ENCODE data around the gene NRAP. TPM values are rescaled to one million over a fixed set of nuclear protein-coding genes. Genes with fewer than 3 reads are reported as not detected.

NRAP gene
- total and polyA plus RNA-seq, 2 donors = 1.5 TPM; not detected in 1

- Histone ChIP-seq H3K27ac (ENCODE audit: low read depth) (no peak overlapping the region), H3K4me3 (ENCODE audit: low read depth, low read length) (no peak overlapping the region), H3K36me3 (ENCODE audit: insufficient read depth) (no peaks in the 10 kb centered on the region), H3K4me1 (ENCODE audit: insufficient read depth) (no peaks in the 10 kb centered on the region)
- DNase-seq (ENCODE audit: extremely low spot score) = no peak
- 93% methylated on average over 1 of the region's 1 CpG for WGBS
These were observed 119.4 kb downstream of the NRAP start for GRCh38 chr10:113544392-113544791.

DNA sequence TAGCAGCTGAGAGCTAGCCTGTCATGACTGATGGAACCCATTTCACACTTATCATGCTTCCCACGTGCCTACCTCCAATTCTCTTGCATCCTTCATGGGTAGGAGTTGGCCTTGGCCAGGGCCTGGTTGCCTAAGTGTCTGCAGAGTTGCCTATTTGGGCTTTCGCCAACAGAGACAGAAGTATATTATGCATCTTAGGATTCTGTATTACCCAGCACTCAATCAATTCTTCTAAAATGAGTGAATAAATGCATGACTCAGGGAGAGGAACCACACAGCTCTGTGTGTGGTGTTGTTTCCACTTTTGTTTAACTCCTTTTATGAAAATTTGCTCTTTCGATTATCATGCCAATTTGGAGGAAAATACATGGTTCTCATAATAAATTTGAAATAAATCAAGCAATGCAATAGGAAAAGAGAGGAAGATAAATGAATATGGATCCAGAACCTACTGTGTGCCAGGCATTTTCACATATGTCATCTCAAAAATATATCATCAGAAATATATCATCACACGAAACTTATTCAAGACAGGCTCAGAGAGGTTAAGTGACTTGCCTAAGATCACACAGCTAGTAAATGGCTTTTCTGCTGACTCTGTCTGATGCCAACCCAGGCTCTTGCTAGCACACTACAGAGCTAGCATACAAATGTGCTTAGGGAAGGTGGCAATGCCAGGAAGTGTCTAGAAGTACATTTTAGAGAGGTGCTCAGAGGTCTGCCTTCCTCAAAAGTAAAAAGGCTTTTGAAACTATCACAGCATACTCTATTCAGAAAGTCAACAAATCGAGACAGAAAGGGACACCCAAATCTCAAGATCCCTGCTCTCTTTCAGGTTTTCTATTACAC, 120.5 kb downstream of the NRAP start:
- no peak overlapping the region for H3K27ac ChIP-seq (ENCODE audit: low read depth)
- no peaks in the 10 kb centered on the region for H3K36me3 ChIP-seq (ENCODE audit: insufficient read depth)
- no peaks in the 10 kb centered on the region for H3K4me1 ChIP-seq (ENCODE audit: insufficient read depth)
- no peak for DNase-seq (ENCODE audit: extremely low spot score)
- H3K4me3 ChIP-seq (ENCODE audit: low read depth, low read length) = no peak overlapping the region
- WGBS = 84% methylated on average over 5 of the region's 5 CpGs

- H3K4me3 ChIP-seq (ENCODE audit: low read depth, low read length) = no peak overlapping the region
- WGBS = 68% methylated on average over 1 of the region's 1 CpG
These were observed 122.3 kb downstream of the NRAP start for GRCh38 chr10:113541549-113541927.

GRCh38 chr10:113540845-113541548, 122.8 kb downstream of the NRAP start:
- H3K4me1 ChIP-seq (ENCODE audit: insufficient read depth) = no peaks in the 10 kb centered on the region
- 93% methylated on average over 7 of the region's 7 CpGs for WGBS
- DNase-seq (ENCODE audit: extremely low spot score) = no peak

More at GRCh38 chr10:113541549-113541927, 122.3 kb downstream of the NRAP start:
- Histone ChIP-seq H3K27ac (ENCODE audit: low read depth) (no peak overlapping the region), H3K4me1 (ENCODE audit: insufficient read depth) (no peaks in the 10 kb centered on the region), H3K36me3 (ENCODE audit: insufficient read depth) (no peaks in the 10 kb centered on the region)
- no peak for DNase-seq (ENCODE audit: extremely low spot score)

DNA sequence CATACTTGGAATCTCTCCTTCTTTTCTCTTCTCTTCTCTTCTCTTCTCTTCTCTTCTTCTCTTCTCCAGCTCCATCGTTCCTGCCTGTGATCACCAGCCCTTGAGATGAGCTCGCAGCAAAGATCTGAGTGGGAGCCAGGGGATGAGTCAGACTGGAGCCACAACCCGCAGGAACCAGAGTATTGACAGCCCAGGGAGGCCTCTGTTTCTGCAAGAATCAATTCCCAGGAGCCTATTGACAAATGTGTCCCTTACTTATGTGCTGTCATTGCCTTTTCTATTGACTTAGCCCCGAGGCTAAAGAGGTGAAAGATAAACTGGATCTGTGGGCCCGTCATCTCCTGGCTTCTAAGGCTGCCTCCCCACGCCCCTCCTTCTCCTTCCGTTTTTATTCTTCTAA, 124.1 kb downstream of the NRAP start:
- H3K4me1 ChIP-seq (ENCODE audit: insufficient read depth) = no peaks in the 10 kb centered on the region
- DNase-seq (ENCODE audit: extremely low spot score) = no peak
- no peaks in the 10 kb centered on the region for H3K36me3 ChIP-seq (ENCODE audit: insufficient read depth)
- H3K27ac ChIP-seq (ENCODE audit: low read depth) = no peak overlapping the region
- no peak overlapping the region for H3K4me3 ChIP-seq (ENCODE audit: low read depth, low read length)
- WGBS = 57% methylated on average over 7 of the region's 7 CpGs

More at GRCh38 chr10:113540845-113541548, 122.8 kb downstream of the NRAP start:
- H3K4me3 ChIP-seq (ENCODE audit: low read depth, low read length) = no peak overlapping the region
- H3K36me3 ChIP-seq (ENCODE audit: insufficient read depth) = no peaks in the 10 kb centered on the region
- no peak overlapping the region for H3K27ac ChIP-seq (ENCODE audit: low read depth)

Other genes starting within 250 kb of the NRAP start
- not detected for gene HABP2, start 111.0 kb downstream of the NRAP start, total RNA-seq
- 0.10 TPM for gene HABP2, start 111.0 kb downstream of the NRAP start, polyA plus RNA-seq
- gene CASP7, start 15.9 kb upstream of the NRAP start, total RNA-seq = 38.4 TPM
- gene CASP7, start 15.9 kb upstream of the NRAP start, polyA plus RNA-seq = 21.5 TPM
- 0.42 TPM for gene PLEKHS1, start 87.6 kb upstream of the NRAP start, total RNA-seq
- 0.28 TPM for gene PLEKHS1, start 87.6 kb upstream of the NRAP start, polyA plus RNA-seq
- 14.8 TPM for gene DCLRE1A, start 190.0 kb upstream of the NRAP start, total RNA-seq
- gene DCLRE1A, start 190.0 kb upstream of the NRAP start, polyA plus RNA-seq = 3.8 TPM
- gene NHLRC2, start 190.6 kb upstream of the NRAP start, total RNA-seq = 50.6 TPM
- gene NHLRC2, start 190.6 kb upstream of the NRAP start, polyA plus RNA-seq = 6.7 TPM